CD4-positive, alpha-beta T cell treated with Interferon gamma for 1 hour (primary cell): Measurements from ENCODE around the gene SEPTIN2.
"Not testable (repeated sequence)": the region's sequence is repeated elsewhere in the genome, so short reads cannot be mapped to it uniquely, and the experiment has no call there.

Experiments
- DNase-seq: peaks from one replicate; pipeline ENCODE4 v3.0.0-alpha.2; 2020

SEPTIN2 gene

DNA sequence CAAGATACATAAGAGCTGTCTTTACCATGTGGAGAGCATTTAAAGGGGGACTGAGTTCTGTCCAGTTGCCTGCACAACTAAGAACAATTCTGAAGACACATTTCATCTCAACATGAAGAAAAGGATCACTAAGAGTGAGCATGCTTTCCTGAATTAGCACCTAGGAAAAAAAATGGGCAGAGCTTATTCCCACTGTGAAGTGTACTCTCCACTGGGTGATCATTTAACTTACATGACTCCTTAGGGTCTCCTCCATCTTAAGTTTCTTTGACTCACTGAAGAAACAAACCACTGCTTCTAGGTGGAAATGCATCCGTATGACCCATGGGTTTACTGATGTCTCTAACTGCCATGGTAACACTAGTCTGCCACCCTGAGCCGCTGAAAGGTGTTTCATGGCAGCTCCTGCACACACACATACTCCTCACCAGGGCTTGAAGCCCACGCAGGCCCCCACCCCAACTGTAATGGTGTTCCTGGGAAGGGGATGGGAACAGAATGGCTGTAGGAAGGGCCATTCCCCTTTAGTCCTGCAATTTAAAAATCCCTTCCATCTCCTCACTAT is 27.3 kb upstream of the SEPTIN2 start:
- DNase-seq = no peak

DNA sequence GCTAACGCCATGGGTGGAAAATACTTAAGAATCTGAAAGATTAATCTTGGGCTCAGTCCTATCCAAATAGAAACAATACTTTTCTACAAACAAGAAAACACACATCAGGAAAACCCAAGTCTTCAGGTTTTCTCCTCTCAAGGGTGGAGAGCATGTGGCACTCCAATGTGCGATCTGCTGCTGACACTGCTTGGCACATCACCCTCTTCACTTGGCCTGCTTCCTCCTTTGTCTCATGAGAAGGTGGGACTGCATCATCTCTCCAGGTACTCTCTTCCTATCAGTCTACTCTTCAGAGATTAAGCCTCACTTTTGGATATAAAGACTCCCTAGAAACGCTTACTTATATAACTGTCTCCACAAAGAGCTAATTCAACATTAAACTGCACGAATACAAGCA is 26.7 kb upstream of the SEPTIN2 start:
- DNase-seq = no peak

DNA sequence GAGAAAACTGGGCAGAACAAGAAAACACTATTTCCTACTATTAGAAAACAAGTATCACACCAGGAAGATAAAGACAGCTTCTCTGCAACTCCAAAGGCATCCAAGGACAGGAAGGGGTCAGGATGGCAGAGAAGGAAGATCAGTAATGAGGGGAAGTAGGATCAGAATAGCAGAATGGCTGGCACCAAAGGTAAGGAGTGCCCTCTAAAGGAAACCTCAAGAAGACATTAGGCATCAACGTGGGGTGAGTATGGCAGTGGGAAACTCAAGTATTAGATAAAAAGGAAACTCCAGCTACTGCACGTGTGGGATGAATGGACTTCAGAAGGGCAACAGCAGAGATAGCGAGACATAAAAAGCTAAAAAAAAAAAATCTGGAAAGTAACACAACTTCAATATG is 26.1 kb upstream of the SEPTIN2 start:
- DNase-seq = no peak

DNA sequence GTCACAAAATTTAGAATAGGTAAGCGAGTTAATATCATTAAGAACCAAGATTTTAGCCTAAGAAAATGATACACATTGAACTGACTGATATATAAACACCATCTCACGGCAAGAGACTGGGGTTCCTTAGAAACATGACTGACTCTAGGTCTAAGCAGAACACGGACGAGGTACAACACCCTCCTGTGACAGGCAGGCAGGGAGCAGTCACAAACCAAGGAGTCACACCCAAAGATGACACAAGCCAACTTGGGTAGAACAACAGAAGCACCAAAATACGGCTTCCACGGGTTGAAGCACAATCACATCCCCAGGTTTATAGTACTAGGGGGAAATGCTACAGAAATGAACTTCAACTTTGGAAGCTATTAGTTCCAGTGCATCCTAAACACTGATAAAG is 24.6 kb upstream of the SEPTIN2 start:
- no peak for DNase-seq

DNA sequence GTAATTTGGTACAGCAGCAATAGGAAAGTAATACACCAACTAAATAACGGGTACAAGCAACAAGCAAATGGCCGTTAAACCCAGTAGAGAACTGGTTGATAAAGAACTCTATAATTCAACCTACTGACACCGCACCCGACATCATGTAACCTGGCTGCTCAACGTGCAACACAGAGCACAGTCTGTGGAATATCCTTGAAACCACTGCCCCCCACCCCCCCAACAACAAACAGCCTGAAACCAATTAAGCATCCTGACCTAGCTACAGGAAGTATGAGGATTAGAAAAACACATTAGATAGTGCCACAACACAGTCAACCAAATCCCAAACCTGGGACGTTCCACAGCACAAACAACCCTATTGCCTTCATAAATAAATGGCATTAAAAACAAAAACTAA is 23.7 kb upstream of the SEPTIN2 start:
- no peak for DNase-seq

DNA sequence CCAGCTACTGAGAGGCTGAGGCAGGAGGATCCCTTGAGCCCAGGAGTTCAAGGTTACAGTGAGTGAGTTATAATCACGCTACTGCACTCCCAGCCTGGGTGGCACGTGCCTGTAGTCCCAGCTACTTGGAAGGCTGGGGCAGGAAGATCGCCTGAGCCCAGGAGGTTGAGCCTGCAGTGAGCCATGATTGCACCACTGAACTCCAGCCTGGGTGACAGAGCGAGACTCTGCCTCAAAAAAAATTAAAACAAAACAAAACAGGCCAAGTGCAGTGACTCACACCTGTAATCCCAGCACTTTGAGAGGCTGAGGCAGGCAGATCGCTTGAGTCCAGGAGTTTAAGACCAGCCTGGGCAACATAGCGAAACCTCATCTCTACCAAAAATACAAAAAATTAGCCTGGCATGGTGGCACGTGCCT is 22.3 kb upstream of the SEPTIN2 start:
- DNase-seq = not testable (repeated sequence)

DNA sequence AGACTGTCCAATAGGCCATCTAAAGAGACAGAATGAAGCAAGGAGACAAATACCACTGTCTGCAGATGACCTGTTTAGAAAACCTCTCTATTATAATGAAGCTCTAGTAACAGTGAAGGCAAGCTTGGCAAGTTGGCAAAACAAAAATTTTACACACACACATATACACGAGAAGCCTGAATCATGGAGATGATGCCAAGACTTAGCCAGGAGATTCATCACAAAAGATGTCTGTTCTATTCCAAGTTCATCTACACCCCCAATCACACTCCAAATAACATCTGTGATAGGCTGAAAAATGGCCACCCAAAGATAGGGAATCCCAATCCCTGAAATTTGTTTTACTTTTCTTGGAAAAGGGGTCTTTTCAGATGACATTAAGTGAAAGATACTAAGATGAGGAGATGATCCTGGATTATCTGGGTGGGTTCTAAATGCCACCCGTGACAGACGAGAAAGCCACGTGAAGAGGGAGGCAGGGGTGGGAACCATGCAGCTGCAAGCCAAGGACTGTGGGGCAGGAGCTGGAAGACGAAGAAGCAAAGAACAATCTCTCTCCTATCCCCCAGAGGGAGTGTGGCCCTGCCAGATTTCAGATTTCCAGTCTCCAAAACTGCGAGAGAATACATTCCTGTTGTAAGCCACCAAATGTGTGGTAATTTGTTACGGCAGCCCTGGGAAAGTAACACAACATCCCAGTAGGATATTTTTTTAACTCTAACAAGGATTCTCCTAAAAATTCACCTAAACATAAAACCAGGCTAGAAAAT is 20.2 kb upstream of the SEPTIN2 start:
- DNase-seq = no peak

DNA sequence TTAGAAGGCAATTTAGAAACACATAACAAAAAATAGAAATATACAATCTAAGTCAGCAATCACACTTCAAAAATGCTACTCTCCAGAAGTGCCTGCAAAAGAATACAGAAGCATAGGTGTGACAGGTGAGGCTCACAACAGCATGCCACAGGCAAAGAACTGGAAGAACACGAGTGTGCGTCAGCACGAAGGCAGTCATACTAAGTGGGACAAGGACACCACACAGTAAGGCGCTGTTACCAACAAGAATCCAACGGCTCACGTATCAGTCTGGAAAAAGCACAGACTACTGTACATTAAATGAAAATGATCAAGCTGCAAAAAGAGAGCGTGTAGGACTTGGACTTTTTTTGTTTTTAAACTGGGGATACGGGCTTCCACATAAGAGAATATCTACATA is 19.0 kb upstream of the SEPTIN2 start:
- no peak for DNase-seq

DNA sequence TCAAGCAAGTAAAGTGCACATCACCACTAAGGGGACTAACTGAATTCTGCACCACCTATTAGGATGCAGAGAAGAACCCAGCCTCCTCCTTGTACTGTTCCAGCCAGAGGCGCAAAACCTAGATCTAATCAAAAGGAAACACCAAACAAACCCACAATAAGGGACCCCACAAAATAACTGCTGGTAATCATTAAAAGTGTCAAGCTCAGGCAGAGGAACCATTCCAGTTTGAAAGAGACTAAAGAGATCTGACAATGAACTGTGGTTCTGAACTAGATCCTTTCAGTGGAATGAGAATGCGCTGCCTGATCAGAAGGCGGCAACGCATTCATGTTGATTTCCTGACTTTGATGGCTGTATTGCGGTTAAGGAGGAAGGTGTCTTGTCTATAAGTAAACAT is 17.1 kb upstream of the SEPTIN2 start:
- no peak for DNase-seq

DNA sequence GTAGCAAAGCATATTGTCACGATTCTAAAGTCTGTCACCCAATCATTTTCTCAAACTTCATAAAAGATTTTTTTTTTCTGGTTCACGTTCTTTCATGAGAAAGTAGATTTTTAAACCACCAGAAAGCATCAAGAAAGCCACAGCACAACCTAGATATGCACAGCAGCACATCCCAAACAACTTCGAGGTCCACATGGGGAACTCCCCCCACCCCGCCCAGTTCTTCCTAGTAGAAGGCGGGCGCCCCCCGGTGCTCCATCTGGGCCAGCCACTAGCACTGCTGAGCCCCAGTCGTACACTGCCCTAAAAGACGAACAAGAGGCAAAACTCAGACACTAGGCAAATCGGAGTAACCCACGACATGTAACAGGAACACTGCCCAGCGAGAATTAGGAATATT is 15.7 kb upstream of the SEPTIN2 start:
- DNase-seq = peak; percentile 43

DNA sequence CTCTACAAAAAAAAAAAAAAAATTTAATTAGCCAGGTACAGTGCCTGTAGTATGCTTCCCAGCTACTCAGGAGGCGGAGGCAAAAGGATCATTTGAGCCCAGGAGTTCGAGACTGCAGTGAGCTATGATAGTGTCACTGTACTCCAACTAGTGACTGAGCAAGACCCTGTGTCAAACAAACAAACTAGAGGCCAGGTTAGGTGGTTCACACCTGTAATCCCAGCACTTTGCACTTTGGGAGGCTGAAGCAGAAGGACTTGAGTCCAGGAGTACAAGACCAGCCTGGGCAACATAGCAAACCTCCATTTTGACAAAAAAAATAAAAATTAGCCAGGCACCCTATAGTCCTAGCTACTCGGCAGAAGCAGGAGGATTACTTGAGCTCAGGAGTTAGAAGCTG is 13.6 kb upstream of the SEPTIN2 start:
- DNase-seq = no peak

DNA sequence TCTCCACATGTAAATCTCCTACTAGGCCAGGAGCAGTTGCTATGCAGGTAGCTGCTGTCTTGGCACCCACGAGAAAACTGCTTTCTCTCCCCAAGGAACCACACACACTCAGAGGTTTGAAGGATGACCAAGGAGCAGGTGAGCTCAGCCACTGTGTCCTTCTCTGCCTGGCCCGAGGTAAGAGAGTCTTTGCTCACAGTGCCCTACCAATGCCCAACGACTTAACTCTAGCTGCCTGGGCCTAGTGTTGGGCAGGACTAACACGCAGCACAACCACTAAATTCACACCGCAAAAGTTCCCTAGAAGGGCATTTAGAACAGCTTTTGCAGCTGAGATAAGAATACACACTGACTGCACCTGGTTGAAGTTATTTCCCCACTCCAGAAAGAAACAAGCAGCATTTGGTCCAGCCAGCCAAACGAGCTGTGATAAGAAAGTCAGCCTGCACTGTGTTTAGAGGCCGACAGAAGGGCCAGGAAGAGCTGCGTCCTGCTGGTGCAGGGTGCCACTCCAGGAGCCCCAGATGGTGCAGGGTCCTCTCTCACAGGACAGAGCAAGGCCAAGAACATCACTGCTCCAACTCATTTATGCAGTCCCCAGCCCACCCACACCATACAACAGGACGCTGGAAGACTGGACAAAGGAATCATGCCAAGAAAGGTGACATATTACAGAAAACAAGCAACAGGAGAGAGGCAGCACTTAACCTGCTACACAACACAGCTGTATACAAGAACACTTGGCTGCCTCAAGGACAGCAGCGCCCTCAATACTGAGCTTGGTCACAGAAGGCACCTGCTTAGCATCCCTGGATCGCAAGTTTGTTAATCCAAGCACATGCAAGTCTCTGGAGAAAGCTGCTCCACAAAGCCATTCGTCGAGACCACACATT is 12.7 kb upstream of the SEPTIN2 start:
- DNase-seq = no peak

DNA sequence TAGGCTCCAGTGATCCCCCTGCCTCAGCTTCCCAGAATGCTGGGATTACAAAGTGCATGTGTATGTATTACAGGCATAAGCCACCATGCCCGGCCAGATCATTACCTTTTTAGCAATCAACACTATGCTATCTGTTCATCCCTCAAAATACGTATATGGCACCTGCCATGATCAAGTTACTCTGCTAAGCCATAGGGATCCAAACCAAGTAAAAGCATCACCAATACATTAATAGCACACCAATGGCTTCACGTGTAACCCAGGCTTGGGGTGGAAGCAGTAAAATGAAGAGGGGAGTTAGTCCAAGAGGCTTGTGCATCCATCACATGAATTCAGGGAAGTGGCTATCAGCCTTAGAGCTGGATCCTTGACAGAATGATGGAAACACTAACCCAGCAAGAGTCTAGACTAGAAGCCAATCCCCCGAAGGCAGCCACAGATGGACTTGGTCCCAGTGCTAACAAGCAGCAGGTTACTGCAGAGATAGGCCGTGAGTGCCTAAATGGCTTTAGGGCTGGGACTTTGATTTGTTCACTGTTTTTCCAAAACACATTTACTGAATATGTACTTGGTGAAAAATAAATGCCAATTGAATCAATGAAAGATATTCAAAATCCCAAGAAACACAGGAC is 11.6 kb upstream of the SEPTIN2 start:
- no peak for DNase-seq

DNA sequence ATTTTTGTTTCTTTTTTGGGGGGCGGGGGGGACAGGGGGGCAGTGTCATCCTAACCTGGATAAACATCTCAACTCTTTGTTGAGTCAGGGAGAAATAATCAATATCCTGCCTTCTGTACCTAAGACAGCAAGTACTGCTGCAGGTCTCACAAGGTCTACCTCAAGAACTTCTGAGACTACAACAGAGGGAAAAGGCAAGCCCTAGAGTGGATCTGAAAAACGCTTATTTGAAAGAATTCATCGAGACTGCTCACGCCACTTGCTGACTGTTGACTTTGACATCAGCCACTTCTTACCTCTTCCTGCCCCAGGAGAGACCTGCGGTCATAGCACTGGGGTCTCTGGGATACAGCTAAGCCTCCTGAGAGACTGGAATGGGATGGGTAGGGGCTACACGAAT is 8.7 kb upstream of the SEPTIN2 start:
- DNase-seq = no peak

DNA sequence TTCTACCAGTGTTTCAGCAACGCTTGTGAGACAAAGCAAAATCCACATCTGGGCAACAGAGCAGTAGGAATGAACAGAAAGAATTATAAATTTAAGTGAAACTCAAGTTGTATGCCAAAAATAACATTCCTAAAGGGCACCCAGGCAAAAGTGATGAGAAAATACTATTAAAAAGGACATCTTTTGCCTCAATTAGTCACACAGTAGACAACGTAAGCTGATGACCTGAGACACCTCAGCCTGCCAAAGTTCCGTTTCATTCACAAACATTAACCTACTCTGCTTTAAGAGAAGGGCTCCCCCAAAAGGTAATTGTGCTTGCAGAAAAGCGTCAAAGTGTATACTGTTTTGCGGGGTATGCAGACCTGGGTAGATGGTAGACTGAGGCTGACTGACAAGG is 7.5 kb upstream of the SEPTIN2 start:
- no peak for DNase-seq

DNA sequence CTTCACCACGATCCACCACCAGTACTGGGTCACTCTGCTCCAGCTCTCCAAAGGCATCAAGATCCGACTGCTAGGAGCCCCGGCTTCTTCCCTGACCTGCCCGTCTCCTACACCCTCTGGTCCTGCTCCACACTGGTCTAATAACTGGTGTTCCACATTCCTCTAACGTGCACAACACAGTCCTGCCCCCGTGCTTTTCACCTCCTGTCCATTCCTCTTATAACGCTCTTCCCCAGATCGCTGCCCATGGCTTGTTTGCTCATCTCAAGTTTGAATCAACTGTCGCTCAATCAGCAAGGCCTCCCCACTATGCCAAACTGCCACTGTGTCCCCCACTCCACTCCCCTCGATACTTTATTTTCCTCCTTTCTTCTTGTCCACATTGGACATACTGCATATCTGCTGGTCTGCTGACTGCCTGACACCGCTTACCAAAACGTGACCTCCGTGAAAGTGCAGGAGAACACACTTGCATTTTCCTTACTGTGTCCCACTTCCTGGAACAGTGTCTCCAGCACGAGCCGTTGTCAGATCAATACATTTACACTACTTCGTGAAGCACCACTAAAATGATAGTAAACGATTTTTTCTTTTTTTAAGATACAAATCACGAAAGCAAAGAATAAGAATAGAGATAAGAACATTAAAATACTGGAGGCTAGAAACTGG is 6.8 kb upstream of the SEPTIN2 start:
- no peak for DNase-seq

DNA sequence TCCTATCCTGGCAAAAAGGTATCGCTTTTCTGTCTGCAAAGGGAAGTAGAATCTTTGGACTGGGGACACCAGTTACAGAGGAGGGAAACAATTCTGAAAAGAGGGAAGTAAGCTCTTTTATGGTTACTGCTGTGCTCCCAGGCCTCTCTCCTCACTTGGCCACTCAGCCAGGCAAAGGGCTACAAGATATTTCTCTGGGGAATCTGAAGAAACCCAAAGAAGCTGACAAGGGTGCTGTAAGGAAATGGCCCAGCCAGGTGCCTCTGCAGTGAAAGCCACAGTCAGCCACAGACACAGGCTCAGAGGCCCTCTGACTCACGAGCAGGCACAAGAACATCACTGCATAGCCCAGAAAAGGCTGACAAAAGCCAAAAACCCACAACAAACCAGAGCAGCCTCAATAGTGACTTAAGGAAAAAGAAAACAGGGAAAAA is 6.0 kb upstream of the SEPTIN2 start:
- DNase-seq = peak; percentile 63

DNA sequence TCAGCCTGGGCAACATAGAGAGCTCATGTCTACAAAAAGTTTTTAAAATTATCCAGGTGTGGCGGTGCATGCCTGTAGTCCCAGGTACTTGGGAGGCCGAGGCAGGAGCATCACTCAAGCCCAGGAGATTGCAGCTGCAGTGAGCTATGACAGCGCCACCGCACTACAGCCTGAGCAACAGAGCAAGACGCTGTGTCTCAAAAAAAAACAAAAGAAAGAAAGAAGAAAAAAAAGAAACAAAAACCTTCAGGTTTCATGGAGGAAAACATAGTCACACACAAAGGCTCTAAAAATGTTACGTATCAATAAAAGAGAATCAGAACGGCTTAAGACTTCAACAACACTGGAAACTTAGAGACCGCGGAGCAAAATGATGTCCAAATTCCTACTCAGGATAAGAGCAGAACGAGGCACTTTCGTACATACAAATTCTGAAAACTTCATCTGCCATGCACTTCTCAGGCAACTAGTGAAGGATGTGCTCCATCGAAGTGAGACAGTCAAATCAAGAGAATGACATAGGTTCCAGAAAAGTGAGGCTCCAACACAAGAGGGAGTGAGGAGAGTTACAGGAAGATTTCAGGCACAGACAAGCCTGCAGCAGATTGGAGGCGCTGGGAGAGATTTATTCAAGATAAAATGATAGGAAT is 4.7 kb upstream of the SEPTIN2 start:
- no peak for DNase-seq

DNA sequence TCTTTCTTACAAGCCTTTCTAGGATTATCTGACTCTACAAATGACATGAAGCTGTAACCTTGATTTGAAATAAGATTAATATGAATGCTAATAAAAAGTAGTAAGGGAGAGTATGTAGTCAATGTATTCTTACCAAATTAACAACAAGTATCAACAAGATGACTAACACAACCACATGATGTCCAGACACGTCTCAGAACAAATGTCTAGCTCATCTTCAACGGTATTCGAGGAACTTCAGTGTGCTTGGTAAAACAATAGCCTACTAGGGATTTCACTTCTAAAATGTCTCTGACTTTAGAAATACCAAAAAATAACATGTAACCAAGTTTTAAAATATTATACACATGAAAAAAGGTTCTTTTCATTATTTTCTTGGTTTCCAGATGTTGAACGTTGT is 3.6 kb upstream of the SEPTIN2 start:
- DNase-seq = no peak

DNA sequence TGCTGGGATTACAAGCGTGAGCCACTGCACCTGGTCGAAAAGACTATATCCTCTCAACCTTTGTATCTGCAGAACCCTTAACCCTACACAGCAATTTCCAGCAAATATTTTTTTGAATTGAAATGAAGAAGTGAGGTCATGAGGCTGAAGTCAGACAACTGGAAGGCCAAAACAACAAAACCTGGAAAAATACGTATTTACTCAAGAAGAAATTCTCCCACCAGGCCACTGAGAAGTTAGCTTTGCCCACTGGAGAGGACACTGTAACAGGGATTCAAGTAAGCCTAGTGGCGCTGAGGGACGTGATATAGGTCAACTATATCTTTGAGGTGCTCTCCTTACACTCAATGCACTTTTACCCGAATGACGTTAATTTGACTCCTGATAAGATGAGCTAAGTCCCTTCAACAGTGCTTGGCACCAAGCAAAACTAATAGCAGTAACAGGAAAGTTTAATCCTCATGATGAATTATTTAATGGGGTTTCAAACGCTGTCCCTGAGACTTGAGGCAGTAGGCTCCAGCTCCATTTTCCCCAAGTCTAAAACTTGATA is 2.1 kb upstream of the SEPTIN2 start:
- DNase-seq = no peak

DNA sequence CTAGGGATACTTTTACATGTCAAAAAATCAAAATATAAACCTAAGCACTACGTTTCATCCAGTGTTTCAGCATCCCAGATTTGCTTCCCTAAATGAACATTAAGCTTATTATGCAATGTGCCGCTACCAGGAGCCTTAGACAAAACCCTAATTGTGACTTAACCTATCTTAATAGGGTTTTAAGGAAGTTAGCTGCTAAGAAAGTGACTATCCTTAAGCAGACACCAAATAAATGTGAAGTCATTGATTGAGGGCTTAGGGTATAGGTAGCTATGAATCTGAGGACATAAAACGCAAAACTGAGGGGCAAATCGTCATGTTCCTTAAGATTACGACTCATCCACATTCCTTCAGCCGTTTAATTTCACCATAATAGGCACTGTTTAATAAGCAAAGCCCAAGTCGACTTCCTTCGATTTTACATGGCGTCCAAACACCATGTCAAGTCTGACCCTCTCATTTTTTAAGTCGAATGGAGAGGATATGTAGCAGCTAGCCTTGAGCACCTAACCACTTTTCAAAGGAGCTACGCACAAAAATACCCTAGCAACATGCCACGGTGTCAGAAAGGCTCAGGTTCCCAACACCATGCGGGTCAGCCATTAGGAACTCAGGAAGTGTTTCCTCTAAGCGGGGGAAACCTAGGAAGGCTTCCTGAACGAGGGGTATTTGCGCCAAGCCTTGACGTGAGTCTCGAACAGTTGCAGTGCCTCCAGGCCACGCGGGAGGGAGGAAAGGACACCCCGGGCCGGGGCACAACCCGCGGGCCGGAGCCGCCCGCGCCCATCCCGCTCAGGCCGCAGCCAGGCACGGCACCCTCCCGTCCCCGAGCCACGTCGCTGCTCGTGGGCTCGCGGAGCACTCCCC is 1.3 kb upstream of the SEPTIN2 start:
- no peak for DNase-seq
